Keratinocyte (primary cell): Measurements from ENCODE around the gene TTLL8. TPM values are rescaled to one million over a fixed set of nuclear protein-coding genes. Genes with fewer than 3 reads are reported as not detected.

Experiments used
- DNase-seq: peaks from one replicate; pipeline ENCODE4 v3.0.0-alpha.2; 2011; ENCODE audit warnings: low read depth, missing footprints, low spot score
- FAIRE-seq: peaks from 2 replicates; lab custom pipeline; 2011; peaks lifted over from hg19 to GRCh38; lab: Jason Lieb, UNC
- H2AFZ ChIP-seq: 2 replicates; pipeline ENCODE4 v1.6.0; 2012; ENCODE audit warnings: low read length, control low read depth, inconsistent platforms; ENCODE audit not compliant: control insufficient read depth
- H3K27ac ChIP-seq: 2 replicates; pipeline ENCODE4 v1.5.1; 2011; ENCODE audit warnings: low read length; ENCODE audit not compliant: control insufficient read depth, insufficient read depth
- H3K27me3 ChIP-seq: 3 replicates; pipeline ENCODE4 v1.6.0; 2011; ENCODE audit warnings: low read length; ENCODE audit not compliant: control insufficient read depth, insufficient read depth; ENCODE audit errors: extremely low read depth
- H3K36me3 ChIP-seq, 2 experiments: 2 replicates in 1 of 2; 3 replicates in 1 of 2; pipeline ENCODE4 v1.5.1; 2011; ENCODE audit warnings: low read length in 2 of 2, mild to moderate bottlenecking in 1 of 2; ENCODE audit not compliant: control insufficient read depth in 2 of 2, insufficient read depth in 2 of 2; ENCODE audit errors: extremely low read depth in 1 of 2
- H3K4me1 ChIP-seq: 3 replicates; pipeline ENCODE4 v1.5.1; 2011; ENCODE audit warnings: low read length; ENCODE audit not compliant: control insufficient read depth, insufficient read depth; ENCODE audit errors: extremely low read depth
- H3K4me2 ChIP-seq: 3 replicates; pipeline ENCODE4 v1.6.0; 2011; ENCODE audit warnings: low read depth, low read length; ENCODE audit not compliant: control insufficient read depth, insufficient read depth; ENCODE audit errors: extremely low read depth
- H3K4me3 ChIP-seq, 3 experiments: fragments of 200-600 bp in 1 of 3; sonication (generic) in 1 of 3; 2 replicates in 2 of 3; 3 replicates in 1 of 3; pipeline ENCODE4 v1.5.1; 2011 to 2016; ENCODE audit warnings: low read length in 3 of 3, mild to moderate bottlenecking in 3 of 3, control low read depth in 2 of 3, inconsistent platforms in 1 of 3, low read depth in 1 of 3, mixed read lengths in 1 of 3, mixed run types in 1 of 3, moderate library complexity in 1 of 3; ENCODE audit not compliant: control insufficient read depth in 2 of 3, insufficient read depth in 2 of 3; ENCODE audit errors: extremely low read depth in 1 of 3
- H3K79me2 ChIP-seq: 2 replicates; pipeline ENCODE4 v1.6.0; 2012; ENCODE audit warnings: low read length; ENCODE audit not compliant: control insufficient read depth, insufficient read depth
- H3K9ac ChIP-seq: 3 replicates; pipeline ENCODE4 v1.6.0; 2011; ENCODE audit warnings: low read length; ENCODE audit not compliant: control insufficient read depth, insufficient read depth; ENCODE audit errors: extremely low read depth
- H3K9me1 ChIP-seq: 3 replicates; pipeline ENCODE4 v1.6.0; 2011; ENCODE audit warnings: low read length; ENCODE audit not compliant: control insufficient read depth, insufficient read depth; ENCODE audit errors: extremely low read depth
- H3K9me3 ChIP-seq: 2 replicates; pipeline ENCODE4 v1.5.1; 2012; ENCODE audit warnings: low read depth, low read length; ENCODE audit not compliant: control insufficient read depth
- H4K20me1 ChIP-seq: 3 replicates; pipeline ENCODE4 v1.6.0; 2011; ENCODE audit warnings: low read length; ENCODE audit not compliant: control insufficient read depth, insufficient read depth; ENCODE audit errors: extremely low read depth
- EZH2 ChIP-seq: IDR thresholded peaks from one replicate; pipeline ENCODE4 v1.6.1; 2012; ENCODE audit warnings: inconsistent platforms, mild to moderate bottlenecking, low read length, moderate library complexity
- dilution Hi-C: fragments of 300-500 bp; cut with MboI; formaldehyde crosslinking; loops from one replicate; pipeline ENCODE4 v1.7.0; 2020; ENCODE audit warnings: low sequenced_read_pairs; ENCODE audit not compliant: extremely low pct_ligation_motif_present
- polyA minus RNA-seq, 3 experiments: library from RNA; depleted of rRNA, polyadenylated mRNA; stranded (reverse); fragments of >200 nt; gene quantifications; 1 replicate in 1 of 3; 2 replicates in 1 of 3; 3 replicates in 1 of 3; pipeline ENCODE4 v1.2.3, GENCODE V29; 2011
- polyA plus RNA-seq, 5 experiments: library from polyadenylated mRNA; depleted of rRNA in 3 of 5; stranded (reverse) in 3 of 5; stranded (forward) in 1 of 5; unstranded in 1 of 5; fragments of >200 nt; gene quantifications; 1 replicate in 1 of 5; 2 replicates in 3 of 5; 3 replicates in 1 of 5; pipeline versions ENCODE4 v1.2.1 to v1.2.3, GENCODE V29; 2011 to 2012; ENCODE audit warnings: missing spikeins in 2 of 5, low read depth in 1 of 5, low replicate concordance in 1 of 5
- TF ChIP-seq, protein P1 (sequence below), 3 experiments: IDR thresholded peaks in 1 of 3; conservative IDR thresholded peaks in 1 of 3; optimal IDR thresholded peaks in 1 of 3; 2 replicates in 2 of 3; 3 replicates in 1 of 3; pipeline versions ENCODE3 to v1.5.1; 2011; ENCODE audit warnings: low read length in 3 of 3, mild to moderate bottlenecking in 3 of 3, moderate library complexity in 2 of 3, control low read depth in 1 of 3, inconsistent platforms in 1 of 3; ENCODE audit not compliant: insufficient read depth in 2 of 3; ENCODE audit errors: extremely low read depth in 1 of 3

Gene TTLL8
- polyA plus RNA-seq: not detected in 3 replicates
- not detected for polyA plus RNA-seq (2011; ENCODE audit: low read depth)
- not detected in 2 replicates for polyA plus RNA-seq (2011; cell fraction: cytosol; rRNA removed)
- polyA plus RNA-seq (2011; cell fraction: nucleus; rRNA removed): not detected in 2 replicates
- not detected in 2 replicates for polyA plus RNA-seq (2012; ENCODE audit: low replicate concordance)
- not detected in 3 replicates for polyA minus RNA-seq
- not detected for polyA minus RNA-seq (2011; cell fraction: cytosol; rRNA and poly(A)+ RNA removed)
- polyA minus RNA-seq (2011; cell fraction: nucleus; rRNA and poly(A)+ RNA removed): not detected in 2 replicates

GRCh38 chr22:50058061-50058905 lies at the start of gene TTLL8:
Gene TTLL8, minus strand, starts transcription at chr22:50058298.
- Histone ChIP-seq H3K4me1 (no peaks in the 10 kb centered on the region), H3K27me3 (peaks cover 36% of the 10 kb centered on the region), H2AFZ (no peak within 1 kb of the TSS), H3K4me3 (no peak within 1 kb of the TSS), H3K79me2 (no peaks in the 10 kb centered on the region), H3K9me1 (no peaks in the 10 kb centered on the region), H3K36me3 (no peaks in the 10 kb centered on the region), H3K4me2 (no peak within 1 kb of the TSS), H3K9ac (no peak within 1 kb of the TSS), H3K9me3 (no peaks in the 10 kb centered on the region), H3K27ac (no peak within 1 kb of the TSS), H4K20me1 (no peaks in the 10 kb centered on the region)
- no peak for TF ChIP-seq EZH2
- TF ChIP-seq, protein P1, sequence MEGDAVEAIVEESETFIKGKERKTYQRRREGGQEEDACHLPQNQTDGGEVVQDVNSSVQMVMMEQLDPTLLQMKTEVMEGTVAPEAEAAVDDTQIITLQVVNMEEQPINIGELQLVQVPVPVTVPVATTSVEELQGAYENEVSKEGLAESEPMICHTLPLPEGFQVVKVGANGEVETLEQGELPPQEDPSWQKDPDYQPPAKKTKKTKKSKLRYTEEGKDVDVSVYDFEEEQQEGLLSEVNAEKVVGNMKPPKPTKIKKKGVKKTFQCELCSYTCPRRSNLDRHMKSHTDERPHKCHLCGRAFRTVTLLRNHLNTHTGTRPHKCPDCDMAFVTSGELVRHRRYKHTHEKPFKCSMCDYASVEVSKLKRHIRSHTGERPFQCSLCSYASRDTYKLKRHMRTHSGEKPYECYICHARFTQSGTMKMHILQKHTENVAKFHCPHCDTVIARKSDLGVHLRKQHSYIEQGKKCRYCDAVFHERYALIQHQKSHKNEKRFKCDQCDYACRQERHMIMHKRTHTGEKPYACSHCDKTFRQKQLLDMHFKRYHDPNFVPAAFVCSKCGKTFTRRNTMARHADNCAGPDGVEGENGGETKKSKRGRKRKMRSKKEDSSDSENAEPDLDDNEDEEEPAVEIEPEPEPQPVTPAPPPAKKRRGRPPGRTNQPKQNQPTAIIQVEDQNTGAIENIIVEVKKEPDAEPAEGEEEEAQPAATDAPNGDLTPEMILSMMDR (optimal IDR thresholded peaks at IDR 0.05 in 1 of 3, IDR thresholded peaks at IDR 0.05 in 1 of 3, conservative IDR thresholded peaks at IDR 0.05 in 1 of 3; ENCODE audit: extremely low read depth in 1 of 3, insufficient read depth in 2 of 3, low read length in 3 of 3): no peak
- DNase-seq (no peak), FAIRE-seq (no peak)
- dilution Hi-C loops: no loop called here

- no peak for TF ChIP-seq EZH2
- TF ChIP-seq, protein P1 (optimal IDR thresholded peaks at IDR 0.05 in 1 of 3, IDR thresholded peaks at IDR 0.05 in 1 of 3, conservative IDR thresholded peaks at IDR 0.05 in 1 of 3; ENCODE audit: extremely low read depth in 1 of 3, insufficient read depth in 2 of 3, low read length in 3 of 3): no peak
- no peaks in the 10 kb centered on the region for H3K36me3 ChIP-seq
- no peaks in the 10 kb centered on the region for H3K9me1 ChIP-seq
- H3K9ac ChIP-seq: no peak overlapping the region
- H4K20me1 ChIP-seq: no peaks in the 10 kb centered on the region
- FAIRE-seq (no peak), DNase-seq (no peak)
- H3K27me3 ChIP-seq: no peaks in the 10 kb centered on the region
- H3K4me3 ChIP-seq: no peak overlapping the region
- no peak overlapping the region for H3K27ac ChIP-seq
- no peak overlapping the region for H2AFZ ChIP-seq
- no peak overlapping the region for H3K4me2 ChIP-seq
- dilution Hi-C loops: no loop called here
- H3K79me2 ChIP-seq: no peaks in the 10 kb centered on the region
- H3K4me1 ChIP-seq: peaks cover 15% of the 10 kb centered on the region
- peaks cover 2% of the 10 kb centered on the region for H3K9me3 ChIP-seq
Observed at GRCh38 chr22:50107529-50107928, 49.4 kb upstream of the TTLL8 start.
